GM11168 (cell line): ENCODE results near the gene LRIG1.
"Not testable (repeated sequence)": the region's sequence is repeated elsewhere in the genome, so short reads cannot be mapped to it uniquely, and the experiment has no call there.

Experiments
- in situ Hi-C: fragments of 300-500 bp; cut with MboI; formaldehyde crosslinking; loops from one replicate; pipeline ENCODE4 v1.12.0; 2022; ENCODE audit warnings: low sequenced_read_pairs; ENCODE audit not compliant: unreplicated experiment

Gene LRIG1

GRCh38 chr3:66427951-66428474 lies 72.8 kb downstream of the LRIG1 start:
- in situ Hi-C loops, result no loop called here

DNA sequence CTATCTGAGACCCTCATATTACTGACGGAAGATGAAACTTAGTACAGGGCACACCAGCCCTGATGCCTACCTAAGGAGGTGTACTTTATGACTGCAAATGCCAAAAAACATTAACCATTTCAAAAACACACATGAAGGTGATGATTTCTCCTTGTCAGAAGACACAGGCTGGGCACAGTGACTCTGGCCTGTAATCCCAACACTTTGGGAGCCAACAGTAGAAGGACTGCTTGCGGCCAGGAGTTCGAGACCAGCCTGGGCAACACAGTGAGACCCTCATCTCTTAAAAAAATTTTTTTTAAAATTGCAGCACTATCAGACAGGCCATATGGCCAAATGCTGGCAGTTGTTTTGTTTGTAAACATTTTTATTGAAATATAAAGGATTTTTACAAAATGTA lies 73.5 kb downstream of the LRIG1 start:
- in situ Hi-C loops, result no loop called here

GRCh38 chr3:66426135-66426534 lies 74.7 kb downstream of the LRIG1 start:
- in situ Hi-C loops, result no loop called here

DNA sequence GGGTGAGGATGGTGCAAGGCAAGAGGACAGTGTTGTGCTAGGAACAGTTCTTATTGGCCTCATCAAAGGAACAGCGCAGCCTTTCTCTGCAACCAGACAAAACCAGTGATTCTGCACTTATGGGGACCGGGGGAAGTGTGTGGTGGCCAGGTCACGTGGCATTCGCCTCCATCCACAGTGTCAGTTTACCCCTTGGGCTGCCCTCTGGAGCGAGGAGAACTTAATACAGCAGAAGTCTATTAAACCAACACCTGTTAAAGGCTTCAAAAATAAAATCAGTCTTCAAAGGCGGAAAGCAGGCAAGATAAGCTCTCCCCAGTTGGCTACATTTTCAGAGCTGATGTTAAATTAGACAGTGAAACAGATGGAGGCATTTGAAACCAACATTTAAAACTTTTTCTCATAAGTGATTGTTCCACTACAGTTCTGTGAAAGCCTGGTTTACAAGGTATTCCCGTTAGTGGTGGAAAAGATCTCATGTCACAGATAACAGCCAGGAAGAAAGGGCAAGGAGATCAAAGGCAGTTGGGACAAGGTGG lies 75.2 kb downstream of the LRIG1 start:
- in situ Hi-C loops, result no loop called here

DNA sequence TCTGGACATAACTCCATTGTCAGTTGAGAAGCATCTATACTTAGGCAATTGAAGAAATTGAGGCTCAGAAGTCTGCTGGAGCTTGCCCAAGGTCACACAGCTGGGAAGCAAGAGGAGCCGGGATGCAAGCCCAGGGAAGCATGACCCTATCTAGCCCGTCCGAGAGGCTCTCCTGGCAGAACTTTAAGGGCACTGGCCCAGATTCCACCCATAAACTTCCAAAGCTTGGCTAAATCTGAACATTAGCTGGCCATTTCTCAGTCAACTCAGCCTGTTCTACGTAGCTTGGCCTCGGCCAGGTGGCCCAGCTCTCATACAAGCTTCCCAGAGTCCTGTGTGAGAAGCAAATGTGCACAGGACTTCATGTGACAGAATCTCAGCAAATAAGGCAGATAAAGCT lies 75.8 kb downstream of the LRIG1 start:
- in situ Hi-C loops, result no loop called here

- in situ Hi-C loops, result no loop called here
Measured at GRCh38 chr3:66423791-66424190, 77.0 kb downstream of the LRIG1 start.

GRCh38 chr3:66421893-66422292 lies 78.9 kb downstream of the LRIG1 start:
- in situ Hi-C loops, result not testable (repeated sequence)

DNA sequence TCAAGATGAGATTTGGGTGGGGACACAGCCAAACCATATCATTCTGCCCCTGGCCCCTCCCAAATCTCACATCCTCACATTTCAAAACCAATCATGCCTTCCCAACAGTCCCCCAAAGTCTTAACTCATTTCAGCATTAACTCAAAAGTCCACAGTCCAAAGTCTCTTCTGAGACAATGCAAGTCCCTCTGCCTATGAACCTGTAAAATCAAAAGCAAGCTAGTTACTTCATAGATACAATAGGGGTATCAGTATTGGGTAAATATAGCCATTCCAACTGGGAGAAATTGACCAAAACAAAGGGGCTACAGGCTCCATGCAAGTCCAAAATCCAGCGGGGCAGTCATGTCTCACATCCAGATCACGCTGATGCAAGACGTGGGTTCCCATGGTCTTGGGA lies 79.7 kb downstream of the LRIG1 start:
- in situ Hi-C loops, result not testable (repeated sequence)

- in situ Hi-C loops, result no loop called here
Measured at GRCh38 chr3:66419036-66419435, 81.8 kb downstream of the LRIG1 start.

DNA sequence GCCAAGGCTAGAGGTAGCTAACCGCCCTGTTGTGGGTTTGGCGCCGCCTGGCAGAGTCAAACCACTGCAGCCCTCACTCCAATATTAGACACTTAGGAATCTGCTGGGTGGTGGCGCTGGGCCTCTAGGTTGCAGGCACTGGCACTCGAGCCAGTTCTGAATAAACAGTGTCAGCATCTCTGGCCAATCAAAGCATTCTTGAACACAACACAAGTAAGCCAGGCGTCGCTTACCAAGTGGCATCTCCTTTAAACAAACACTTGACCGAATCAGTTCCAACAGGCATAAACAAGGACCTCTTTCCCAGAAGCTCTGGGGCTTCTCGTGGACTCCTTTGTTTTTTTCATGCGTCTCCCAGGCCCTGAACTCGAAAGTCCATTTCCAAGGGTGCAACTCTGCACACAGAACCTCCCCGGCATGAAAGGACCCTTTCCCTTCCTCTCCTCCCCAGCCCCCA lies 82.3 kb downstream of the LRIG1 start:
- in situ Hi-C loops, result no loop called here

- in situ Hi-C loops, result no loop called here
Measured at GRCh38 chr3:66416556-66417304, 84.1 kb downstream of the LRIG1 start.

DNA sequence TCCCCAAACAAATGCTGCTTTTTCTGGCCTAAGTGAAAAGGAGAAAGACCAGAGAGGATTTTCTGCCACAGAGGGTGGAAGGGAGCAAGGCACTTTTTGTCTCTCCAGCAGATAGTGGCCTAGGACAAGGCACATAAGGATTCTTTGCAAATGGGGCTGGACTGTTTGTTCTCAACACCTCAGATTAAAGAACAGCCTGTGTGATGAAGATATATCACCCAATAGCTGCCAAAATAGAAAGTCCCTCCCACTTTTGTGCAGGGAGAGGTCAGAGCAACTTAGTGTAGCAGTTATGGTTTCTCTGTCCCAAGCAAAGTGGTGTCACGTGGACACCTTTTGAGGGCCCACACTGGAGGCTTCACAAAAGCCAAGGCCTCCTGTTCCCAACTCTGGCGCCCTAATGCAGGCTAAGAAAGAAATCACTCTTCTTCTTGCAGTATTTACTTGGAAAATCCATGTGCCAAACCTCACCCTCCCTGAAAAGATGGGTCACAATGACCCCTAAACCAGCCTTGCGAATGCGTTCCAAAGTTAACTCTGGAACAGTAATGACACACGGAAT lies 84.9 kb downstream of the LRIG1 start:
- in situ Hi-C loops, result no loop called here

DNA sequence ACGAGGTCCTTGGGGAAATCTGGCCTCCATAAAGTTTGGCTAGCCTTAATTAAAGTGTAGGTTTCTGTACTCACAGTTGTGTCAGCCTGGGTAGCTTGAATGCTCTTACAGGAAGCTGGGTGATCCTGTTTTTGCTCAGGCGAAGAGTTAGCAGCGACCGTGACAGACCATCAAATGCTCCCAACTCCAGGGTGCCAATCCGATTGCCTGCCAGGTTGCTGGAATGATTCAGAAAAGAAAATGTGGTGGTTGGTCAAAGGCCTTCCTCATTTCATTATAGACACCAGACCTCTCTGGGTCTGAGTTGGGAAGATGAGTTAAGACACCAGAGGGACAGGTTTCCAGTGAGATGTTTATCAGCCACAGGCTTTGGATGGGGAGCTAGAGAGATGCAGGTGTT lies 86.0 kb downstream of the LRIG1 start:
- in situ Hi-C loops, result no loop called here

GRCh38 chr3:66413151-66413751 lies 87.6 kb downstream of the LRIG1 start:
- in situ Hi-C loops, result no loop called here

- in situ Hi-C loops, result no loop called here
Measured at GRCh38 chr3:66411961-66412887, 88.6 kb downstream of the LRIG1 start.

DNA sequence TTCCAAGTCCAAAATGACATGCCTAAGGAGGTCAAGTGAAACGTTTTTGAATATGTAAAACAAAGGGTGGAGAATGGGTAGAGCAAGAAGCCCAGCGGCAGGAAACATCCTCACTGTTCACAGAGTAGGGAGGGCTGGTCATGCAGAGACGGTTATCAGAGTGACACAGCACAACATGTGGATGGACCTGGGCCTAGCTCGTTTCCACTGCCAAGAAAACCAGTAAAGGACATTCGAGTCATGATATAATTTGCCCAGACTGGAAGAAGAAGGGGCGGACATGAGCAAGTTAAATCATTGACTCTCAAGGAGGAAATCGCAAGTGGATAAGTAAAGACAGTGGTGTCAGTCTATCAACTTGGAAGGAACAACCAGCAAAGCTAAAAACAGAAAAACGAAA lies 89.3 kb downstream of the LRIG1 start:
- in situ Hi-C loops, result no loop called here

DNA sequence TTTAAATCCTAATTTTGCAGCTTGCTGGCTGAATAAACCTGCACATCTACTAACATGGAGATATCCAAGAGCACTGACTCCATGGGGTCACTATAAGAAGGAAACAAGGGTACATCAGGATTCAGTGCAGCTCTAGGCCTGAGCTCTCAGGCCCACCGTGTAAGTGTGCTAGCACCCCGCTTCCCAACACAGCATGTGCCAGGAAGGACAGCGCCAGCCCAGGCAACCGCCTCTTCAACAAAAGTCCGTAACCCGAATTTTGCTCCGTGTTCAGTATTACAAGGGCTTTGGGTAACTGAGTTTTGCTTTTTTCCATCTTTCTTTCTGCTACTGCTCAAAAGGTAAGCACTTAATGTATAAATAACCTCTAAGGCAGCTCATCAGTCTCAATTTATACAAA lies 89.8 kb downstream of the LRIG1 start:
- in situ Hi-C loops, result no loop called here

DNA sequence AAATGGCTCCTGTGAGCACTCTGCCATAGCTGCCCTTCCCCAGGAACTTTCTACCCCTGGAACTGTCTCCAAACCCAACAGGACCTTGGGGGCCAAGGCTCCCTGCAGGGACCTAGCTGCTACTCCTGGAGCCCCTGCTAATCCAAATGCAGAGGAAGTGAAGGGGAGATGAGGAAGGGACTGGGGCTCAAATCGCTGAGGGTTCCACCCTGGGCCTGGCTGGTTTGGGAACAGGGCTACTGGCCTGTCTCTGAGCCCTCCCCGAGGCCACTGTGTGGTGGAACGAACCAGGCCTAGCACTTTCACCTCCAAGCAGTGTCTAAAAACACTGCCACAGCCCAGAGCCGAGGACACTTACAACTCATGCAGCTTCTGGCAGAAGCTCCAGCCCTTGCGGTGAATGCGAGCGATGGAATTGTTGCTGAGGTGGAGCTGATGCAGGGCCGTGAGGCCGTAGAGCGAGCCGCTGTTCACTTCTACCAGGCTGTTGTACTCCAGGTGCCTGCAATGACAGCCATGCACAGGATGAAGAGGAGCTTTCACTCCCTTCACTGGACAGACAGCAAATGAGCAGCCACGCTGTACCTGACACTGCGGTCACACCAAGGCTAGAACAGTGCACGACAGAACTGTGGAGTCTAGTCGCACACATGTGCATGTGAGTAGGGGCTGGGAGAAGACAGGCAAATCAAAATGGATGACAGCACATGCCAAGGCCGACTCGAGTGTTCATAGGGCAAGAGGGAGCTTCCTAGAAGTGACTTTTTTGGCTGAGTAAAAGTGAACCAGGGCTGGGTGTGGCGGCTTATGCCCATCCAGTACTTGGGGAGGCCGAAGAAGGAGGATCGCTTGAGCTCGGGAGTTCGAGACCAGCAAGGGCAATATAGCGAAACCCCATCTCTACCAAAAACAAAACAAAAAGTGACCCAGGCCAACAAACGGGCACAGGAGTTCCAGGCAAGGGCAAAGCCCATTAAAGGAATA lies 90.8 kb downstream of the LRIG1 start:
- in situ Hi-C loops, result loop anchor here (10.0 kb wide), 1 partner anchor 405 kb away; no protein-coding TSS in a partner anchor
